Tibial nerve (tissue), 3 donors: ENCODE results near the gene PRKAG2.

ENCODE experiments used
- CTCF ChIP-seq, 5 experiments: fragments of 200-600 bp in 3 of 5; fragments of 450-650 bp in 2 of 5; sonication (generic) in 3 of 5; IDR thresholded peaks; one replicate each; pipeline ENCODE4 v1.5.1; 2016 to 2019; ENCODE audit warnings: antibody characterized with exemption in 5 of 5, mild to moderate bottlenecking in 3 of 5, moderate library complexity in 2 of 5
- POLR2A ChIP-seq, 2 donors: fragments of 450-650 bp; IDR thresholded peaks; one replicate each; pipeline ENCODE4 v1.6.1; 2017; ENCODE audit warnings: antibody characterized with exemption in 2 of 2, mild to moderate bottlenecking in 2 of 2, moderate library complexity in 2 of 2

GRCh38 chr7:151549083-151549482 lies 327.8 kb downstream of the PRKAG2 start:
- no peak for TF ChIP-seq CTCF (IDR thresholded peaks at IDR 0.05)
- no peak for TF ChIP-seq POLR2A (IDR thresholded peaks at IDR 0.05)
